Right kidney (tissue), 1 donor: ENCODE measurements around the gene COL19A1.

Source experiments
- DNase-seq: peaks from one replicate; pipeline ENCODE4 v3.0.0-alpha.2; 2016

COL19A1 gene

DNA sequence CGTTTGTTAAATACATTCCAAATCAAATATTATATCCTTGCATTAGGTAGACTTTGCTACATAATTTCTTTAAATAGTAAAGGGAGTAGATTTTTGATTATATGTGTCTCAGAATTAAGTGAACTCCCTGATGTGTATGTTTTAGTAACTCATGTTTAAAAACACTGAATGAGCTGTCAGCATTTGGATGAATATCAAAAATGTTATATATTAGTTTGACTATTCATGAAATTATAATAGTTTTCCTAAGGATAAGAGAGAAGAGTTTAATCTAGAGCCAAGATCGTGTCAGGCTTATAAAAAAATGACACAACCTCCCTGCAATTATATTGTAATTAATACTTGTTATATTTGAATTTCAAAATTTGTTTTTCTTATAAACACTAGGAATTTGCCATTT, 195.2 kb downstream of the COL19A1 start:
- DNase-seq, result no peak

DNA sequence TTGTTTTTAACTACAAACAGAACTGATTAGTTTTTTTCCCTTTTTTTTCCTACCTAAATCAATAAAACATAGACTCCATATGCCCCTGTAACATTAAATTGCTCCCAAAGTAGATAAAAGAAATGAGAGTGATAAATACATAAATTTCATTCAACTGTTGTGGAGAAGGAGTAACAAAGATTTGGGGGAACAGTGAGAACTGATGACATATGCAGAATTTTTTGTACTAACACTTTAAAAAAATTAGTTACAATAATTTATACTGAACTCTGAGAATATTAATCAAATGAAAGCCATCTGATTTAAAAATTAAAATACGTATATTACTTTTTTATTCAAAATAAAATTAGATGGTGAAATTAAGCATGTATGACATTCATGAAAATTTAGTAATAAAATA, 195.7 kb downstream of the COL19A1 start:
- no peak for DNase-seq

DNA sequence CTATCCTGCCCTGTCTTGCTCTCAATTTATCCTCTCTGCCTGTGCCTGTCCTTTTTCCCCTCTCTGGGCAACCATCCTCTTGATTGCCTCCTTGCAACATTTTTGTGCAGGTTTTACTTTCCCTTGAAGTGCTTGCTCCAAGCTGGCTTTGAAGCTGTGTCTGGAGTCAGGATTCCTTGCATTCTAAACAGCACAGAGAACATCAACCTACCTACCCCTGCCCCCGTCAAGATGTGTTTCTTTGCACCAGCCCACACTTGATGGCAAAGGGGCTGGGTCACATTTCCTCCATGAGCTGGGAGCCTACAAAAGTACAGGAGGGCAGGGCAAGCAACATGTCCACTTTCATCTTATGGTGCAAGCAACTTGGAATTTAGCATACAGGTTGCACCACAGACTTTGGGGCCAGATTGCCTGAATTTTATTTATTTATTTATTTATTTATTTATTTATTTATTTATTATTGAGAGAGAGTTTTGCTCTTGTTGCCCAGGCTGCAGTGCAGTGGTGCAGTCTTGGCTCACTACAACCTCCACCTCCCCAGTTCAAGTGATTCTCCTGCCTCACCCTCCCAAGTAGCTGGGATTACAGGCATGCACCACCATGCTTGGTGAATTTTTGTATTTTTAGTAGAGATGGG, 206.3 kb downstream of the COL19A1 start:
- no peak for DNase-seq

DNA sequence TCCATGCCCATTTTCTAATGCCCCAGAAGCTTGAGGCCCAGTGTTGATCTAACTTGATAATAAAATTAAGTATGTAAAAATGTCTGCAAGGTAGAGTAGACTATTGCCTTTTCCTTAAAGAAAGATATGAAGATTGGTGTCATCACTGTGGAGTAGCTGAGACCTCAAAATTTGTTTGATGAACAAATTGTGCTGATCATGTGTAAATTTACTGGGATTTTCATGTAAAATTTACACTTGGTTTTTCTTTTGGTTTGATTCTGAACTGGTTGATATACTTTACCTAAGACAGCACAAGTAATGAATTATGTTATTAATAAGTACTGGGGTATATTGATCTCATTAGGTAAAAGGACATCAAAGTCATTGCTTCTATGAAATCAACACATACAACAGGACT, 207.3 kb downstream of the COL19A1 start:
- DNase-seq, result no peak

DNA sequence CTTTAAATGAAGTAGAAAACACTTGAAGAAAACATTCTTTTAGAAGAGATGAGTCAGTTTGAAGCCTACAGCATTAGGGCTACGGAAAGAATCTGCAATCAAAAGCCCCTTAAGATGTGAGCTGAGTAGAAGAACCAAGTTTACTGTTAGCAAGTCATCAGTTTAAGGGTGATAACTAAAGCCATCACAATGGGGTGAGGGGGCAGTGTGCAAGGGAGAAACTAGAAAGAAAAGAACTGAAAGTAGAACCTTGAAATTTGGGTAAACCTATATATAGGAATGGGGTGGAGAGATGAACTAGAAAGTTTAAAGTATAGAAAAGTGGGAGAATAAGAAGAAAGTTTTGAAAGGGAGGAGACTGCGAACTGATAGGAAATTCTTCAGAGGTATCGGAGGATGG, 212.9 kb downstream of the COL19A1 start:
- DNase-seq, result no peak

DNA sequence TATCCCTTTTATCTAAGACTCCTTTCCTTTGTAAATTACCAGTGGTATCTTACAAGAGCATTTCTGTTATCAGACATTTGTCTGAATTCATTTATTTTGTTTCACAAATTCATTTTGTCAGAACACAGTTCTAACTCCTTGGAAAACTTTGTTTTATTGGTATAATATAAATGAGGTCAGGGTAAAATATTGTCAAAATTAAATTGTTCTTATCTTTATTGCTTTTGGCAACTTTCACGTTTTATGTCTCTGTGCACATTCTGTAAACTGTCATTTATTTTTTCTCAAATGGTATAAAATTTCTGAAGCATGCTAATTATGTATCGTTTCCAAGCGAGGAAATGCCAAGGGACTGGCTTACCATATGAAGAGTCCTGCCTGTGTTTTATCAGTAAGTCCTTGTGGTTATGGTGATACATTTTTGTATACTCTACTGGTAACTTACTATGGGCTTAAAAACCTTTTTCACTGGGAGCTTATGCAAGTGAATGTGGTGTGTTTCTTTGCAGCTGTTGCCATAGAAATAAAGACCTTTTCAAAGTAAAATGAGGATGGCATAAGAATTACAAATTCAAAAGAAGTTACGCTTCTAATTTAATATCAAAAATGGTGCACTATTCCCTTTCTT, 214.2 kb downstream of the COL19A1 start:
- DNase-seq, result no peak

DNA sequence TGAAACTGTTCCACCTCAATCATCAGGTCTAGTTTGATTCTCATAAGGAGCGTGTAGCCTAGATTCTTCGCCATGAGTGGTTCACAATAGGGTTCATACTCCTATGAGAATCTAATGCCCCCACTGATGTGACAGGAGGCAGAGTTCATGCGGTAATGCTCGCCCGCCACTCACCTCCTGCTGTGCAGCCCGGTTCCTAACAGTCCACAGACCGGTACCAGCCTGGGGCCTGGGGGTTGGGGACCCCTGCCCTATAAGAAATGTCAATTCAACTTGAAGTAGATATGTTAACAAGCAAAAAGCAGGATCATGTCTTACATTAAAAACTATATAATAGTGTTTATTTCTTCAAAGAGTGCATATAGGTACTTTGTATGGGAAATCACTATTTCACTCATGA, 216.5 kb downstream of the COL19A1 start:
- DNase-seq, result no peak

DNA sequence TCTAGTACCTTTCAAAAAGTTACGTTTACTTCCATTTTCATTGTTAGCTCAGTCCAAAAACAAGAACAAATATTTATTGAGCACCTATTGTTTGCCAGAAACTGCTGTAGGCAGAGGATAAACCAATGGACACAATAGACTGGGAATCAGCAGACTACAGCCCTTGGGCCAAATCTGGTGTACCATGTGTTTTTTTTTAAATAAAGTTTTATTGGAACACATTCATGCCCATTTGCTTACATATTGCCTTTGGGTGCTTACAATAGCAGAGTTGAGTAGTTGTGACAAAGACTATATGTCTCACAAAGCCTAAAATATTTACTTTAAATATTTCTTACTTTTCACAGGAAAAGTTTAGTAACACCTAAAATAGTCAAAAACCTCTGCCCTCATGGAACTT, 220.4 kb downstream of the COL19A1 start:
- no peak for DNase-seq

DNA sequence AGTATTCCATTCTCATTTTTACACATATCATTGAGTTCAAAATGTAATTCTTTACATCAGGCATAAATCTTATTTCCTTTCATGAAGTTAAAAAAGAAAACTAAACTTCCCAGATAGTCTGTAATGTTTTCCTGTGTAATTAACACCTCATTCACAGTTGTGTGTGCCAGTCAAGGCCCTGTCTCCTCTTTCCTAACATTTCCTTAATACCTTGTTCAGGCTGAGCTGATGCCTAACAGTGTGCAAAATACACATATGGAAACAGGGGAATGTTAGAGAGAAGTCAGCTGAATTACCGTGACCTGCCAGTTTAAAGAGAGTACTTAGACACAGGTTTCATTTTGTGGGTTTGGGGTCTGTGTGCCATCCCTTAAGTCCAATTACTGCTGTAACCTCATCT, 227.8 kb downstream of the COL19A1 start:
- no peak for DNase-seq

DNA sequence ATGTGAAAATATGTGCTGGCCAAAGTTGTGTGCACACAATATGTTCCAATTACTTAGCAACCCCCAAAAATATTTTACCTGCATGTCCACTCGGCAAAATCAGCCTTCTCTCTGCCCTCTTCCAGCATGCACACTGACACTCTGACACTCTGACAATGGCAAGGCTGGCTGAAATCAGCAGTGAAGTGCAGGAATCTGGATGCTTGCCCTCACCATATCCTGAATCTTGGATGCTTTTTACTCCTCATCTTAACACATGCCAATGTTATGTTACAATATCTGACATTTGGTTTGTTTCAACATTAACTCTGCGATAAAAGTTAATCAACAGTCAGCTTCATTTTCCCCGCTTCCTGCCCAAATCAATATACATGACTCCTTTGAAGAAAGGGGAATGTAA, 233.4 kb downstream of the COL19A1 start:
- DNase-seq, result no peak

DNA sequence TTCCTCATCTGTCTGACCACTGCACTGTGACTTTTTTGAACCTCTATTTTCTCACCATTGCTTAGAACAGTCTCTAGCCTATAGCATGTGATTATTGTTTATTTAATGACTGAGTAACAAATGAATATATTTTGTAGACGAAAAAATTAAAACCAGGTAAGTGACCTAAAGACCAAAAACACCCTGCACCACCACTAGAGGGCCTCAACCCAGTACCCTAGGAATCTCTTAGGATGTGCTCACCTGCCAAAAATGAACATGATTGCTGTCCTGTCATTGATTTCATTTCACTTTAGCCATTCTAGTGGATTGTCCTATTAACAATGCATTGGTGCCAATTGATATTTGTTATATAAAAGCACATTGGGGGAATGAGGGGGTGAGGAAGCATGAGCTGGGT, 237.4 kb downstream of the COL19A1 start:
- no peak for DNase-seq

DNA sequence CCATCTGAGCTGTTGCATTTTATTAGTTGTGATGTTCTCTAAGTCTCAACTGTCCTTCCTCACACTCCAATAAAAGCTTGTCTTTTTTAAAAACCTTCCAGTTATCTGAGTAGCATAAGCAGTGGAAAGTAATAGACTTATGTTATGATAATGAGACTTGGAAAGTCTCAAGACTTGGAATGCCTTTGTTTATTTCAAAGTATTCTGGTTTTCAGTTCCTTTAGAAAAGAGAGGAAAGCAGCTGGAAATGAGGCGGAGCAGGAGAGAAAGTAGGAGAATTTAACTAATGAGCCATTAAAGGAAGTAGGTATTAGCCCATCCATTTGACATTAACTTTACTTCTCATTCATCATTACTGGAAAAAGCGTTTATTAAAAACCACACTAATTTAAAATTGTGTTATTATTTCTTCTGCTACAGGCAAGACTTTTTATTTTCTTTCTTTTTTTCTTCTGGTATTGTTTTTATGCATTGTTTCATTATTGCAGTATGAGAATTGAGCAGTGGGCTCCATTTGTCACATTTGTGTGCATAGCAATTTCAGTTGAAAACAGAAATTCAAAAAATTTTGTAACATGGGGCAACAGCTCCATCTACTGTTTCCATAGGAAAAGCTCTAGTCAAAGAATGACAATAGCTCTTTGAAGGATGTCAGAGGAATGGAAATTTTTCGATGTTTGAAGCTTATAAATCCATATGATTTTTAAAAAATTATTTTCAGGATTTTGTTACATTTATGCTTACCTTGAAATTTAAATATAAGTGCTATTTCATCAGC, 241.7 kb downstream of the COL19A1 start:
- DNase-seq, result no peak

DNA sequence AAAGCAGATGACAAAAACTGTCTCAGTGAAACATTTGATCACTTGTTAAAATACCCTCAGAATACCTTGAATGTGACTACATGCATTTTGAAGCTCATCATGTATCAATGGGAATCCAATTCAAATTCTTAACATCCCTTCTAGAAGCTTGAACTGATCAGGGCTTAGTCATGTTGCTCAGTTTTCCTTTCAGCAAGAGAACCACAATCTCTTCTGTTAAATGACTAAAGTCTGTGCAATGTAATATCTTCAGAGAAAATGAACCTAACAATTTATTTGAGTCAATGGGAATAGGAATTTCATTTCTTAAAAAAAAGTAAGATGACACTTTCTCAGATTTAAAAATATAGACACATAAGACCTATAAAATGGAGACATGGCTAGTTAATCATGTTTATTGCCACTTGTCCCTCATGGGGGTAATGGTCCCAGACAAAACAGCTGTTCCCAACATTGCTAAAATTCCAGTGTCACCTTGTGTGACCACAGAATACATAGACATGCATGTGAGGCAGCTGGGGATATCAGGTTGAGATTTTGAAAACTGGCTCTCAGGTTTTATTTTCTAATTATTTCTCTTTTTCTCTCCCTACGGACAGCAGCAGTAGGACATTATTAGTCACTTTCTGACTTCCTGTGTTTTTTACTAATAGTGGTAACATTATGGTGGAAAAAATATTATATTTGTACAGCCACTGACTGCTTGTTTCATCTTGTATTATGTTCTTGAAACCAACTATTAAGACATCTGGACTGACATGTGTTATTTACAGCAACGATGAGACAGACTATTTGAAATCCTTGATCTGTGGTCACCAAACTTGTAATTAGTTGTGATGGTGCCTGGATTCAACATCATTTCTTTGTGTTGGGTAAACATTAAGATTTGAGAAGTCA, 244.0 kb downstream of the COL19A1 start:
- no peak for DNase-seq

DNA sequence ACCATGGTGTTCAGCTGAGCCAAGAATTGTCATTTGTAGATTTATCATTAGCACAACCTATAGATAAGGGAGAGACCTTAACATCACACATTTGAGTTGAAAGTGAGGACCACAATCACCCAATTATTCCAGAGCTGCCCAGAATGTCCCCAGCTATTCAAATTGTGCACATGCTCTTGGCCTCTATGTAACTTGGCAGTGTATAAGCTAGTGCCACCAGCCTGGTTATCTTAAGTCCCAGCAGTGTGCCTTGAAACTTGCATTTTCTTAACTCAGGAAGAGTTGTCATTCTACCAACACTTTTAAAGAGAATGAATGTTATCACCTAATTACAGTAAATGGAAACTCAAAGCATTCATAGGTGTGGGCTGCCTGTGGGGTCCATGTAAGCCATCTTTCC, 245.4 kb downstream of the COL19A1 start:
- DNase-seq, result no peak

DNA sequence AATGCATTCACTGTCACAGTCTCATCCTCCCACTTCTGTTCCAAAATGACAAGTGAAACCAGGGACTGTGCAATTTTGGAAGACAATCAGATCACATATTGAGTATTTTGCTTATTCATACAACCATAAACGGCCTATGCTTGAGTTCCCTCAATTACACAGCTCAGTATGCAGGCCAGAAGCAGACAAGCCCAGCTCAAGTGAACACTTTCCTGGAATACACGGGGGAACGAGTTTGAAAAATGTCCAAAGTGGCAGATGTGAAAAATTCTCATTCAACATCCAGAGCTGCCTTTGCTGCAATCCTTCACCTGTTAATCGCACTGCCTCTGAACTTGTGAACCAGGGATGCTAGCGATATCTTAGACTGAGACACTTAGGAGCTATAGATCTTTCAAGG, 246.4 kb downstream of the COL19A1 start:
- no peak for DNase-seq

DNA sequence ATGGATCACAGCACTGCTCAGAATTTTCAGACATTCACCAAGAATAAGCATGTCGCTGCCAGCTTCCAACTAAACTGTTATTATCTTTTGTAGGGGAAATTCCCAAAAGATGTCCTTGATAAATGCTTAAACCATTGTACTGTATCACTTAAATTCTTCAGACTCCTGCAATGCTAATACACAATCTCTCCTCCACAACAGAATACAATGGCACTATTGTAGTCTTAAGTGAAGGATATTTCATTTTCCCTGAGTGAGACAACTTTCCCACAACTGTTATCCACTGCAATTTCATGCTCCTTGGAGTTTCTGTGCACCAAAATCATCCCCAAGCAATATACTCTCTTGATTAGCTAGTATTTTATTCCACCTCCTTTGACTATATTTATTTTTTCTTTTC, 246.8 kb downstream of the COL19A1 start:
- no peak for DNase-seq

DNA sequence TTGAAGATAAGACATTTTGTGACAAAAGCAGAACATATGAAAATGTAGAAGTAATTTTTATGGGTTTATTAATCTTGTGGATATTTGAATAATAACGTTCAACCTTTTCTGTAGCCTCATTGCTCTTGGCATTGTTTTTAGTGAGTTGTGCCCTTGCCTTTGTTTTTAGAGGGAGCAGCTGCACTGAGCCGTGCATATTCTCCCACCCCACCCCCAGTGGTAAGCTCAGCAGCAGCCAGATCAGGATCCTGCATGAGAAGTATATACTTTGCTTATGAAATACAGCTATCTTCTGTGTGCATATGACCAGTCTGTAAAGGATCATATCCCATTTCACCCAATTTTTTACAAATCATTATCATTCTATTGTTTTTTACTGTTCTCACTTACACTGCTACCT, 252.3 kb downstream of the COL19A1 start:
- no peak for DNase-seq

DNA sequence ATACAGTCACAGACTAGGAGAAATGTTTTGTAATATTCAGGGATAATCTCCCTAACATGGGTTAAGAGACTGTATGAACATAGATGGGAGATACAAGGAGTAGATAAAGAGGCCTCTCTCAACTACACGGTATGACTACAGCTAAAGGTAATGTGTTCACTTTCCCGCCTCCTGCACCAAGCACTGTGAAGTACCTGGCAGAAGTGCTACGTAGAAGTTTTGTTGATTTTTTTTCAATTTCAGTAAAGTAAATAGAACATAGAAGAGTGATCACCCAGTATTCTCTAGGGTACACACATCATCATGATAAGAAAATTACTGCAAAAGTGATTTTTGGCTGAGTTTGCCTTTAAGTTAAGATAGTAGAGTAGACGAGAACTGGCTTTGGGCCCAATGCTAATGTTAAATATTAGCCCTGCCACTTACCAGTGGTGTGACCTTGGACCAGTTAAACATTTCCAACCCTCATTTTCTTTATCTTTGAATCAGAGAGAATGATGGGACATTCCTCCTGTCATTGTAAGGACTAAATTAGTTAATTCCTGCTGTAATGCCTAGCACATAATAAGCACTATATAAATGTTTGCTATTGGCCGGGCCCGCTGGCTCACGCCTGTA, 253.0 kb downstream of the COL19A1 start:
- no peak for DNase-seq

DNA sequence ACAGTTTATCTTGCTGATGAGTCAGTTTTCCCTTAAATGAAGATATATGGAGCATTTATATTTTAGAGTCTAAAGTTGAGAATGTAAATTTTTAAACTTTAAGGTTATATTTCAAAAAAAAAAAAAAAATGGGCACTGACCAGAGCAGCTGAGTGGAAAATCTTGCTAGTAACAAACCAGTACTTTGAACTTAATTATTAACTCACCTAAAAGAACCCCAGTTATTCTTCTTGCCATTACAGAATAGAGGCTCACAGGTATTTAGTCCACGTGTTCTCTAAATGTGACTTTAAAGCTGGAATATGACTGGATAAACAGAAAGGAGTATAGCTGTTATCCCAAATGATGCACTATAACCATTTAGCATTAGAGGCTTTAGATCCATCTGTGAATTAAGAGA, 258.1 kb downstream of the COL19A1 start:
- no peak for DNase-seq

DNA sequence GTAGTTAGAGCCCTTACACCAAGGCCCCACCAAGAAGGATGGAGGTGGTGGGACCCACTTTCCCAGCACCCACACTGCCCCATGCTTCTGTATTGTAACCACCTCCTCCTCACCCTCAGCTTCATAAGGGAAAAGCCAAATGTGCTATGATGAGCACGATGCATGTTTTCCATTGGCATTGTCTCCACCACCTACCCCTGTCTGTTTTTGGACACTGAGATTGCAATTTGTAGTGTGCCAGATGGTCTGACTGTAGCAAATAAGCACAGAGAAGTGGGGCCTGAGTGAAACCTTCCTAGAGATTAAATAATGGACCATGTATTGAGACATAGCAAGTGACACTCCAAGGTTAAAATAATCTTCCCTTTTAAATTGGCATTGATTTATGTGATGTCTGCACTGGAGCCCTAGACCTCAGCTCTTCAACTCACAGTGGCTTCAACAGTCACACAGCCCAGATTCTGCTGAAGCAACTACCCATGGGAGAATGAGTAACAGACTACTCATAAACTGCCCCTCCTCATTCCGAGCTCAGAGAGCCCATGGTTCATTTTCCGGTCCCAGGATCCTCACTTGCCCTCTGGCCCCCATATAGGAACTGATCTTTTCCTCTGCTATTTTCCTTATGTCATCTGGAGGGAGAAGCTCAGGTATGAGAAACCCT, 258.7 kb downstream of the COL19A1 start:
- peak; percentile 13 for DNase-seq

DNA sequence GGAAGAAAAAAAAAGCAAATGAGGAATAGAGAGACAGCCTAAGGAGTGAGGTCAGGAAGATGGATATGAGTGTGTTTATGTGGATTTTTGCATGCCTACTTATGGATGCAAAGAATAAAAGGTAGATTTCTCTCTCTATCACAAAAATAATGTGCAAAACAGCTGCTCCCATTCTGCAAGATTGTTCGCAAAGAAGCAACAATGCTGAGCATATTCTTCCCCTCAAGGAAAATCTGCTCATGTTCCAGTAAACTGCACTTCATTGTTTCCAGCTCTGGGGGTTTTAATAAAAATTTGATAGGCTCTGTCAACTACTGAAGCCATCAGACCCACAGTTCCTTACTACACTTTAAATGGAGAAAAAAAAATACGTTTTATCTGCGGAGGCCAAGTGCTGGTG, 259.2 kb downstream of the COL19A1 start:
- no peak for DNase-seq

DNA sequence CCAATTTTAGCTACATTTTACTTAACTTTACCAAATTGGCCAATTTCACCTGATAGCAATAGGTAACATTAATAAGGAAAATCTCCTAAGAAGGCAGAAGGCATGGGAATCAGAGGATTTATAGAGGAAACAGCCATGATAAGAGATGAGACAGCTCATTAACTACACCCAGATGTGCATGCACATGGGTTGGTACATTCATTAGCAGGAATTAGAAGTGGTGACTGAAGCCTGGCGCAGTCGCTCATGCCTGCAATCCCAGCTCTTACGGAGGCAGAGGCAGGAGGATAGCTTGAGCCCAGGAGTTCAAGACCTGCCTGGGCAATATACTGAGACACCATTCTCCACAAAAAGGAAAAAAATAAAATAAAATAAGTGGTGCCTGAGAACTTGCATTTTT, 263.0 kb downstream of the COL19A1 start:
- DNase-seq, result no peak
